Tibial nerve (tissue), 4 donors: ENCODE measurements around the gene OLFML3. TPM values are rescaled to one million over a fixed set of nuclear protein-coding genes. Genes with fewer than 3 reads are reported as not detected.

ENCODE experiments used
- DNase-seq, 2 donors: peaks; one replicate each; pipeline ENCODE4 v3.0.0-alpha.2; 2019; ENCODE audit warnings: low spot score in 2 of 2
- H3K27ac ChIP-seq, 4 donors: fragments of 200-600 bp; sonication (generic) in 3 of 4; one replicate each; pipeline ENCODE4 v1.5.1; 2017 to 2019; ENCODE audit warnings: mild to moderate bottlenecking in 1 of 4
- H3K27me3 ChIP-seq, 2 donors: fragments of 200-600 bp; sonication (generic) in 1 of 2; one replicate each; pipeline versions ENCODE4 v1.5.1 to v1.6.0; 2017 to 2019
- H3K36me3 ChIP-seq, 3 donors: fragments of 200-600 bp; sonication (generic); one replicate each; pipeline ENCODE4 v1.5.1; 2018 to 2019
- H3K4me1 ChIP-seq, 4 donors: fragments of 200-600 bp; sonication (generic) in 3 of 4; one replicate each; pipeline ENCODE4 v1.5.1; 2017 to 2019
- H3K4me3 ChIP-seq, 4 donors: fragments of 200-600 bp; sonication (generic) in 3 of 4; one replicate each; pipeline ENCODE4 v1.5.1; 2017 to 2019; ENCODE audit warnings: mild to moderate bottlenecking in 1 of 4, moderate library complexity in 1 of 4
- H3K9me3 ChIP-seq, 4 donors: fragments of 200-600 bp; sonication (generic) in 3 of 4; one replicate each; pipeline ENCODE4 v1.5.1; 2017 to 2019
- CTCF ChIP-seq, 5 experiments: fragments of 200-600 bp in 3 of 5; fragments of 450-650 bp in 2 of 5; sonication (generic) in 3 of 5; IDR thresholded peaks; one replicate each; pipeline ENCODE4 v1.5.1; 2016 to 2019; ENCODE audit warnings: antibody characterized with exemption in 5 of 5, mild to moderate bottlenecking in 3 of 5, moderate library complexity in 2 of 5
- EP300 ChIP-seq, 2 donors: sonication (generic); formaldehyde crosslinking; IDR thresholded peaks; one replicate each; pipeline ENCODE4 v1.6.1; 2017; ENCODE audit warnings: antibody characterized with exemption in 2 of 2, mild to moderate bottlenecking in 1 of 2
- POLR2A ChIP-seq, 2 donors: fragments of 450-650 bp; IDR thresholded peaks; one replicate each; pipeline ENCODE4 v1.6.1; 2017; ENCODE audit warnings: antibody characterized with exemption in 2 of 2, mild to moderate bottlenecking in 2 of 2, moderate library complexity in 2 of 2
- WGBS, 2 donors: methylation state at CpG; one replicate each; pipeline ENCODE4 v1.1.5; 2018; 5-methylcytosine and 5-hydroxymethylcytosine counted together
- total RNA-seq, 4 donors: library from RNA; depleted of rRNA; stranded (reverse); fragments of >200 nt; gene quantifications; one replicate each; pipeline ENCODE4 v1.1.0, GENCODE V29; 2016

The OLFML3 gene
- total RNA-seq, 4 donors from 2014 or later = 19.2 to 168 (median 50.0) TPM

GRCh38 chr1:113995382-113995781, 16.1 kb downstream of the OLFML3 start:
- Histone ChIP-seq H3K36me3 (no peaks in the 10 kb centered on the region), H3K4me3 (no peak overlapping the region), H3K27ac (no peak overlapping the region), H3K27me3 (no peaks in the 10 kb centered on the region), H3K4me1 (peaks cover 0 to 3% (median 0%) of the 10 kb centered on the region in 4 donors), H3K9me3 (peaks cover 0 to 26% (median 5%) of the 10 kb centered on the region in 4 donors)
- 99 to 100% methylated on average over 2 of the region's 2 CpGs for WGBS, 2 donors
- TF ChIP-seq POLR2A (IDR thresholded peaks at IDR 0.05) (no peak), CTCF (IDR thresholded peaks at IDR 0.05) (no peak), EP300 (IDR thresholded peaks at IDR 0.05) (no peak)
- DNase-seq = no peak

GRCh38 chr1:113998361-113998760, 19.1 kb downstream of the OLFML3 start:
- Histone ChIP-seq H3K27me3 (no peaks in the 10 kb centered on the region), H3K27ac (no peak overlapping the region), H3K36me3 (no peaks in the 10 kb centered on the region), H3K4me1 (peaks cover 0 to 8% (median 2%) of the 10 kb centered on the region in 4 donors), H3K9me3 (peaks cover 0 to 26% (median 5%) of the 10 kb centered on the region in 4 donors), H3K4me3 (no peak overlapping the region)
- no peak for TF ChIP-seq CTCF (IDR thresholded peaks at IDR 0.05)
- TF ChIP-seq EP300 (IDR thresholded peaks at IDR 0.05) = no peak
- TF ChIP-seq POLR2A (IDR thresholded peaks at IDR 0.05) = no peak
- no peak for DNase-seq
- 18 to 31% methylated on average over 4 of the region's 4 CpGs for WGBS, 2 donors

GRCh38 chr1:113999233-113999632, 20.0 kb downstream of the OLFML3 start:
- no peak for TF ChIP-seq EP300 (IDR thresholded peaks at IDR 0.05)
- TF ChIP-seq CTCF (IDR thresholded peaks at IDR 0.05) = no peak
- no peak for TF ChIP-seq POLR2A (IDR thresholded peaks at IDR 0.05)
- no peak overlapping the region for H3K27ac ChIP-seq
- peaks cover 0 to 10% (median 3%) of the 10 kb centered on the region in 4 donors for H3K4me1 ChIP-seq
- H3K27me3 ChIP-seq = no peaks in the 10 kb centered on the region
- DNase-seq = no peak
- WGBS, 2 donors = 62 to 79% methylated on average over 2 of the region's 2 CpGs
- H3K36me3 ChIP-seq = no peaks in the 10 kb centered on the region
- no peak overlapping the region for H3K4me3 ChIP-seq
- peaks cover 0 to 22% (median 5%) of the 10 kb centered on the region in 4 donors for H3K9me3 ChIP-seq

- DNase-seq = no peak
- H3K9me3 ChIP-seq = peaks cover 0 to 18% (median 5%) of the 10 kb centered on the region in 4 donors
- H3K4me1 ChIP-seq = peaks cover 0 to 10% (median 3%) of the 10 kb centered on the region in 4 donors
- WGBS, 2 donors = 93 to 95% methylated on average over 2 of the region's 2 CpGs
- H3K27ac ChIP-seq = no peak overlapping the region
- TF ChIP-seq CTCF (IDR thresholded peaks at IDR 0.05) (no peak), POLR2A (IDR thresholded peaks at IDR 0.05) (no peak), EP300 (IDR thresholded peaks at IDR 0.05) (no peak)
- H3K36me3 ChIP-seq = no peaks in the 10 kb centered on the region
- H3K27me3 ChIP-seq = no peaks in the 10 kb centered on the region
- H3K4me3 ChIP-seq = no peak overlapping the region
Observed at GRCh38 chr1:113999799-114000198, 20.5 kb downstream of the OLFML3 start.

- peaks cover 0 to 12% (median 3%) of the 10 kb centered on the region in 4 donors for H3K9me3 ChIP-seq
- no peaks in the 10 kb centered on the region for H3K36me3 ChIP-seq
- H3K4me1 ChIP-seq = peaks cover 0 to 10% (median 3%) of the 10 kb centered on the region in 4 donors
- no peaks in the 10 kb centered on the region for H3K27me3 ChIP-seq
- H3K27ac ChIP-seq = no peak overlapping the region
- DNase-seq = no peak
- TF ChIP-seq EP300 (IDR thresholded peaks at IDR 0.05) (no peak), CTCF (IDR thresholded peaks at IDR 0.05) (no peak), POLR2A (IDR thresholded peaks at IDR 0.05) (no peak)
- no peak overlapping the region for H3K4me3 ChIP-seq
Observed at GRCh38 chr1:114000406-114000805, 21.1 kb downstream of the OLFML3 start.
